Measurements from ENCODE around the gene SLC9A9.

- TF ChIP-seq CTCF (IDR thresholded peaks at IDR 0.05) (no peak), POLR2A (IDR thresholded peaks at IDR 0.05) (no peak)
Observed at GRCh38 chr3:143256416-143256815, 591.9 kb downstream of the SLC9A9 start.

Data from breast epithelium (tissue), 3 donors.